ENCODE data around the gene DCTN2. TPM values are rescaled to one million over a fixed set of nuclear protein-coding genes. Genes with fewer than 3 reads are reported as not detected.
A peak's percentile ranks its signal among the peaks of the same experiment; 100 is the strongest.

The DCTN2 gene
- polyA plus RNA-seq, 2 of the 4 experiments (the other 2 are of a cell fraction) = 169 to 211 TPM

GRCh38 chr12:57552835-57553313, 5.9 kb upstream of the DCTN2 start:
- peak; percentile 30 to 33; a peak in 4 of 6 replicates for ATAC-seq
- POLR2A ChIA-PET = no interaction called here
- no peak for DNase-seq (ENCODE audit: low read depth in 1 of 2, low spot score in 1 of 2)
- H3K27ac ChIP-seq = peak overlapping the region in 1 of 2 experiments; percentile 7; a peak in 1 of 6 replicates
- TF ChIP-seq CHD4 (IDR thresholded peaks at IDR 0.05; ENCODE audit: borderline replicate concordance) (no peak), HES2 (IDR thresholded peaks at IDR 0.05) (no peak), CTCF (IDR thresholded peaks at IDR 0.05) (no peak), FOSB (CRISPR knock-in tag; IDR thresholded peaks at IDR 0.05) (no peak), ZC3H11A (IDR thresholded peaks at IDR 0.05) (no peak), NFE2L2 (conservative IDR thresholded peaks at IDR 0.05; ENCODE audit: low read length) (no peak)
- 66% methylated on average over 6 of the region's 6 CpGs for WGBS (ENCODE audit: missing lambda C conversion rate)
- peaks cover 15% of the 10 kb centered on the region; the same call in 2 of the 3 replicates for H3K4me1 ChIP-seq
- H3K9me3 ChIP-seq = no peaks in the 10 kb centered on the region
- CTCF ChIA-PET = interaction anchor here (0.8 to 4.8 kb wide), 7 partner anchors 21 to 184 kb away, joined by 3 to 18 read pairs (median 3); no protein-coding TSS in a partner anchor
- no peak overlapping the region for H3K4me3 ChIP-seq
- no peak for FAIRE-seq
- H3K4me2 ChIP-seq = peak overlapping the region; percentile 22; the same call in 2 of the 3 replicates

- ChIA-PET CTCF (interaction anchor here (0.7 to 4.8 kb wide), 7 partner anchors 21 to 184 kb away, joined by 3 to 18 read pairs (median 3); no protein-coding TSS in a partner anchor), POLR2A (no interaction called here)
- Histone ChIP-seq H3K4me2 (peak overlapping the region; percentile 22; the same call in 2 of the 3 replicates), H3K4me3 (no peak overlapping the region), H3K4me1 (peaks cover 18% of the 10 kb centered on the region; the same call in 2 of the 3 replicates), H3K9me3 (no peaks in the 10 kb centered on the region), H3K27ac (peak overlapping the region in 1 of 2 experiments; percentile 7; a peak in 1 of 6 replicates)
- no peak for DNase-seq (ENCODE audit: low read depth in 1 of 2, low spot score in 1 of 2)
- no peak for FAIRE-seq
- 76% methylated on average over 2 of the region's 2 CpGs for WGBS (ENCODE audit: missing lambda C conversion rate)
- TF ChIP-seq HEYL (CRISPR knock-in tag; IDR thresholded peaks at IDR 0.05) = no peak
- no peak for TF ChIP-seq ELK1 (IDR thresholded peaks at IDR 0.05; ENCODE audit: low read depth, low read length)
- no peak for TF ChIP-seq JUN (IDR thresholded peaks at IDR 0.05)
- no peak for TF ChIP-seq EHF (CRISPR knock-in tag; IDR thresholded peaks at IDR 0.05)
- TF ChIP-seq HOXB5 (CRISPR knock-in tag; IDR thresholded peaks at IDR 0.05) = no peak
- TF ChIP-seq PHF8 (IDR thresholded peaks at IDR 0.05; ENCODE audit: borderline replicate concordance, low read depth) = no peak
- TF ChIP-seq HOXA7 (CRISPR knock-in tag; IDR thresholded peaks at IDR 0.05) = no peak
- no peak for TF ChIP-seq POLR2AphosphoS2 (conservative IDR thresholded peaks at IDR 0.05; ENCODE audit: low read length)
- no peak for TF ChIP-seq HDAC2 (IDR thresholded peaks at IDR 0.05)
- TF ChIP-seq RNF2 (IDR thresholded peaks at IDR 0.05; ENCODE audit: borderline replicate concordance, low read depth) = no peak
- no peak for TF ChIP-seq CEBPB (IDR thresholded peaks at IDR 0.05)
- no peak for TF ChIP-seq REST (IDR thresholded peaks at IDR 0.05)
- no peak for TF ChIP-seq PBX3 (IDR thresholded peaks at IDR 0.05)
- ATAC-seq = no peak
These were observed 5.3 kb upstream of the DCTN2 start for GRCh38 chr12:57552306-57552651.

Data from A549 (cell line).